ENCODE results near the gene PTPN11. TPM values are rescaled to one million over a fixed set of nuclear protein-coding genes. Genes with fewer than 3 reads are reported as not detected.

The PTPN11 gene
- polyA plus RNA-seq, 1 of the 3 experiments (the other 2 are of a cell fraction): 48.3 TPM

DNA sequence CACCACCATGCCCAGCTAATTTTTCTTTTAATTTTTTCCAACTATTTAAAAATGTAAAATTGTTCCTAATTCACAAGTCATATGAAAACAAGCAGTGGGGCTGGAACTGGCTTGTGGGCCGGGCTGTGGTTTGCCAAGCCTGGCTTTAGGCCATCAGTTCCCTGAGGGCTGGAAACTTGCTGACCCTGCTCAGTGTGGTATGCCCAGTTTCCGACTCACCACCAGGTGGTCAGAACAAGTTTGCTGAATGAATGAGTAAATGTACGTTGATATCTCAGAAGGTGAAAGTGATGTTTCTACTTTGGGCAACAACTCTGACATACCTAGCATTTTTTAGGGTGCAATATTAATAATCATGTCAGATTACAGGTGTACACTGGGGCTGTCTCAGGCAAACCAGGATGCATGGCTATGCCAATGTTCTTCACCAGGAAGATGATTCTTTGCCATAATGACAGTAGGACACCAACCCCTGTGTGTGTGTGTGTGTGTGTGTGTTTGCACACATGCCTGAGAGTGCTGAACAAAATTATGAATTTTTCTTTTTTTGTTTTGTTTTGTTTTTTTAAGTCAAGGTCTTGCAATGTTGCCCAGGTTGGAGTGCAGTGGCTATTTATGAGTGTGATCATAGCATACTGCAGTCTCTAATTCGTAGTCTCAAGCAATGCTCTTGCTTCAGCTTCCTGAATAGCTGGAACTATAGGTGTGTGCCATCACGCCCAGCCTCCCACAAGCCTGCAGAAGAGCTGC is 106.1 kb downstream of the PTPN11 start:
- Histone ChIP-seq H3K4me2 (no peak overlapping the region), H3K27ac (ENCODE audit: low read depth in 2 of 2, low read length in 1 of 2) (no peak overlapping the region), H3K9me2 (no peaks in the 10 kb centered on the region), H3K4me1 (ENCODE audit: control insufficient read depth in 1 of 2, insufficient read depth in 2 of 2, low read depth in 1 of 2, low read length in 1 of 2) (no peaks in the 10 kb centered on the region), H3F3A (replicated peaks; ENCODE audit: insufficient read depth) (no peaks in the 10 kb centered on the region), H3K4me3 (ENCODE audit: low read depth in 2 of 2, low read length in 1 of 2) (no peak overlapping the region), H3K79me2 (ENCODE audit: insufficient read depth) (no peaks in the 10 kb centered on the region), H2AFZ (ENCODE audit: low read depth) (no peak overlapping the region), H3K27me3 (ENCODE audit: insufficient read depth) (no peaks in the 10 kb centered on the region), H3K9me3 (no peaks in the 10 kb centered on the region), H4K20me1 (ENCODE audit: insufficient read depth) (no peaks in the 10 kb centered on the region), H3K9ac (no peak overlapping the region), H3K36me3 (replicated peaks in 1 of 2; ENCODE audit: control insufficient read depth in 1 of 2, insufficient read depth in 2 of 2, low read length in 1 of 2) (no peaks in the 10 kb centered on the region)
- DNase-seq: no peak
- TF ChIP-seq RCOR1 (IDR thresholded peaks at IDR 0.05; ENCODE audit: low read length): no peak
- TF ChIP-seq POLR2AphosphoS5 (IDR thresholded peaks at IDR 0.05; ENCODE audit: low read depth, low read length): no peak
- no peak for TF ChIP-seq RXRA (IDR thresholded peaks at IDR 0.05; ENCODE audit: borderline replicate concordance, low read depth)
- TF ChIP-seq MEF2A (IDR thresholded peaks at IDR 0.05; ENCODE audit: borderline replicate concordance, low read depth): no peak
- no peak for TF ChIP-seq SIN3A (IDR thresholded peaks at IDR 0.05; ENCODE audit: borderline replicate concordance, low read depth, low read length)
- TF ChIP-seq, protein P1, sequence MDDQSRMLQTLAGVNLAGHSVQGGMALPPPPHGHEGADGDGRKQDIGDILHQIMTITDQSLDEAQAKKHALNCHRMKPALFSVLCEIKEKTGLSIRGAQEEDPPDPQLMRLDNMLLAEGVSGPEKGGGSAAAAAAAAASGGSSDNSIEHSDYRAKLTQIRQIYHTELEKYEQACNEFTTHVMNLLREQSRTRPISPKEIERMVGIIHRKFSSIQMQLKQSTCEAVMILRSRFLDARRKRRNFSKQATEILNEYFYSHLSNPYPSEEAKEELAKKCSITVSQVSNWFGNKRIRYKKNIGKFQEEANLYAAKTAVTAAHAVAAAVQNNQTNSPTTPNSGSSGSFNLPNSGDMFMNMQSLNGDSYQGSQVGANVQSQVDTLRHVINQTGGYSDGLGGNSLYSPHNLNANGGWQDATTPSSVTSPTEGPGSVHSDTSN (IDR thresholded peaks at IDR 0.05): no peak
- TF ChIP-seq FOXM1 (IDR thresholded peaks at IDR 0.05; ENCODE audit: low read depth): no peak
- TF ChIP-seq, protein P2, sequence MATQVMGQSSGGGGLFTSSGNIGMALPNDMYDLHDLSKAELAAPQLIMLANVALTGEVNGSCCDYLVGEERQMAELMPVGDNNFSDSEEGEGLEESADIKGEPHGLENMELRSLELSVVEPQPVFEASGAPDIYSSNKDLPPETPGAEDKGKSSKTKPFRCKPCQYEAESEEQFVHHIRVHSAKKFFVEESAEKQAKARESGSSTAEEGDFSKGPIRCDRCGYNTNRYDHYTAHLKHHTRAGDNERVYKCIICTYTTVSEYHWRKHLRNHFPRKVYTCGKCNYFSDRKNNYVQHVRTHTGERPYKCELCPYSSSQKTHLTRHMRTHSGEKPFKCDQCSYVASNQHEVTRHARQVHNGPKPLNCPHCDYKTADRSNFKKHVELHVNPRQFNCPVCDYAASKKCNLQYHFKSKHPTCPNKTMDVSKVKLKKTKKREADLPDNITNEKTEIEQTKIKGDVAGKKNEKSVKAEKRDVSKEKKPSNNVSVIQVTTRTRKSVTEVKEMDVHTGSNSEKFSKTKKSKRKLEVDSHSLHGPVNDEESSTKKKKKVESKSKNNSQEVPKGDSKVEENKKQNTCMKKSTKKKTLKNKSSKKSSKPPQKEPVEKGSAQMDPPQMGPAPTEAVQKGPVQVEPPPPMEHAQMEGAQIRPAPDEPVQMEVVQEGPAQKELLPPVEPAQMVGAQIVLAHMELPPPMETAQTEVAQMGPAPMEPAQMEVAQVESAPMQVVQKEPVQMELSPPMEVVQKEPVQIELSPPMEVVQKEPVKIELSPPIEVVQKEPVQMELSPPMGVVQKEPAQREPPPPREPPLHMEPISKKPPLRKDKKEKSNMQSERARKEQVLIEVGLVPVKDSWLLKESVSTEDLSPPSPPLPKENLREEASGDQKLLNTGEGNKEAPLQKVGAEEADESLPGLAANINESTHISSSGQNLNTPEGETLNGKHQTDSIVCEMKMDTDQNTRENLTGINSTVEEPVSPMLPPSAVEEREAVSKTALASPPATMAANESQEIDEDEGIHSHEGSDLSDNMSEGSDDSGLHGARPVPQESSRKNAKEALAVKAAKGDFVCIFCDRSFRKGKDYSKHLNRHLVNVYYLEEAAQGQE (IDR thresholded peaks at IDR 0.05; ENCODE audit: low read depth, low read length): no peak
- TF ChIP-seq GABPA (IDR thresholded peaks at IDR 0.05; ENCODE audit: low read depth): no peak
- TF ChIP-seq RAD21 (IDR thresholded peaks at IDR 0.05; ENCODE audit: low read length): no peak
- TF ChIP-seq TEAD4 (IDR thresholded peaks at IDR 0.05; ENCODE audit: borderline replicate concordance, insufficient read depth): no peak
- ChIA-PET CTCF (no interaction called here), POLR2A (no interaction called here)
- WGBS (ENCODE audit: low lambda C conversion rate): 51% methylated on average over 5 of the region's 5 CpGs

DNA sequence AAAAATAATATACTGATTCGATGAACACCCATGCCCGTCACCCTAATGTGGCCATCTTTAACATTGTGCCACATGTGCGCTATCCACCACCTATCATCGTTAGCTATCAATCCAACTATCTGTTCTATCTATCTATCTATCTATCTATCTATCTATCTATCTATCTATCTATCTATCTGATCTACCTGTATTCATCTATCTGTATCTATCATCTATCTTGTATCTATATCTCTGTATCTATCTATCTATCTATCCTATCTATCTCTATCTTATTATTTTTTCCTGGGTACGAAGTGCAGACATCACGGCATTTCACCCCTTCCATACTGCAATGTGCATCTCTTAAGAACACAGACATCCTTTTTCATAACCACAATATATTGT is 106.7 kb downstream of the PTPN11 start:
- H3F3A ChIP-seq (replicated peaks; ENCODE audit: insufficient read depth): no peaks in the 10 kb centered on the region
- no peak overlapping the region for H3K9ac ChIP-seq
- no peak overlapping the region for H3K4me3 ChIP-seq (ENCODE audit: low read depth in 2 of 2, low read length in 1 of 2)
- H3K4me1 ChIP-seq (ENCODE audit: control insufficient read depth in 1 of 2, insufficient read depth in 2 of 2, low read depth in 1 of 2, low read length in 1 of 2): no peaks in the 10 kb centered on the region
- H3K79me2 ChIP-seq (ENCODE audit: insufficient read depth): no peaks in the 10 kb centered on the region
- no peak overlapping the region for H2AFZ ChIP-seq (ENCODE audit: low read depth)
- TF ChIP-seq, protein P2 (IDR thresholded peaks at IDR 0.05; ENCODE audit: low read depth, low read length): no peak
- TF ChIP-seq, protein P3, sequence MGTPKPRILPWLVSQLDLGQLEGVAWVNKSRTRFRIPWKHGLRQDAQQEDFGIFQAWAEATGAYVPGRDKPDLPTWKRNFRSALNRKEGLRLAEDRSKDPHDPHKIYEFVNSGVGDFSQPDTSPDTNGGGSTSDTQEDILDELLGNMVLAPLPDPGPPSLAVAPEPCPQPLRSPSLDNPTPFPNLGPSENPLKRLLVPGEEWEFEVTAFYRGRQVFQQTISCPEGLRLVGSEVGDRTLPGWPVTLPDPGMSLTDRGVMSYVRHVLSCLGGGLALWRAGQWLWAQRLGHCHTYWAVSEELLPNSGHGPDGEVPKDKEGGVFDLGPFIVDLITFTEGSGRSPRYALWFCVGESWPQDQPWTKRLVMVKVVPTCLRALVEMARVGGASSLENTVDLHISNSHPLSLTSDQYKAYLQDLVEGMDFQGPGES (IDR thresholded peaks at IDR 0.05; ENCODE audit: low read depth, low read length): no peak
- TF ChIP-seq YY1 (IDR thresholded peaks at IDR 0.05; ENCODE audit: low read depth): no peak
- TF ChIP-seq, protein P4, sequence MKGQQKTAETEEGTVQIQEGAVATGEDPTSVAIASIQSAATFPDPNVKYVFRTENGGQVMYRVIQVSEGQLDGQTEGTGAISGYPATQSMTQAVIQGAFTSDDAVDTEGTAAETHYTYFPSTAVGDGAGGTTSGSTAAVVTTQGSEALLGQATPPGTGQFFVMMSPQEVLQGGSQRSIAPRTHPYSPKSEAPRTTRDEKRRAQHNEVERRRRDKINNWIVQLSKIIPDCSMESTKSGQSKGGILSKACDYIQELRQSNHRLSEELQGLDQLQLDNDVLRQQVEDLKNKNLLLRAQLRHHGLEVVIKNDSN (IDR thresholded peaks at IDR 0.05; ENCODE audit: borderline replicate concordance, low read depth): no peak
- 84% methylated on average over 6 of the region's 6 CpGs for WGBS (ENCODE audit: low lambda C conversion rate)
- no peak overlapping the region for H3K4me2 ChIP-seq
- DNase-seq: no peak
- H3K9me3 ChIP-seq: no peaks in the 10 kb centered on the region
- no peaks in the 10 kb centered on the region for H3K9me2 ChIP-seq
- H3K27ac ChIP-seq (ENCODE audit: low read depth in 2 of 2, low read length in 1 of 2): no peak overlapping the region
- no peaks in the 10 kb centered on the region for H3K27me3 ChIP-seq (ENCODE audit: insufficient read depth)
- POLR2A ChIA-PET: no interaction called here
- no peaks in the 10 kb centered on the region for H3K36me3 ChIP-seq (replicated peaks in 1 of 2; ENCODE audit: control insufficient read depth in 1 of 2, insufficient read depth in 2 of 2, low read length in 1 of 2)
- no peaks in the 10 kb centered on the region for H4K20me1 ChIP-seq (ENCODE audit: insufficient read depth)
- CTCF ChIA-PET: interaction anchor here (1.0 kb wide), 1 partner anchor 15 kb away, joined by 4 read pairs; no protein-coding TSS in a partner anchor

Data from SK-N-SH (cell line).